SH-SY5Y (cell line): ENCODE data around the gene TMEM181.

Experiments
- GATA2 ChIP-seq: IDR thresholded peaks from 2 replicates; pipeline ENCODE4 v1.6.1; 2011; ENCODE audit warnings: mild to moderate bottlenecking, low read depth, low read length
- GATA3 ChIP-seq: IDR thresholded peaks from 2 replicates; pipeline ENCODE4 v1.6.1; 2011; ENCODE audit warnings: low read depth, mild to moderate bottlenecking, low read length, moderate library complexity

- TF ChIP-seq GATA2 = no peak
- no peak for TF ChIP-seq GATA3
Measured at GRCh38 chr6:158522616-158523015, 37.3 kb upstream of the TMEM181 start.
